Endothelial cell of umbilical vein (primary cell): ENCODE results near the gene PCDHB5. TPM values are rescaled to one million over a fixed set of nuclear protein-coding genes. Genes with fewer than 3 reads are reported as not detected.
A peak's percentile ranks its signal among the peaks of the same experiment; 100 is the strongest.

Source experiments
- BruUV-seq: library from RNA; stranded (reverse); fragments of 400-500 nt; replicated peaks from 2 replicates; lab custom pipeline; 2021; lab: Mats Ljungman, UMichigan
- CTCF ChIA-PET: fragments of 300-600, 350-600 bp; sonication (Branson Sonifier 250); formaldehyde crosslinking; loops from one replicate; lab custom pipeline; 2021; ENCODE audit warnings: antibody characterized with exemption, inconsistent platforms; lab: Charles Lee
- POLR2A ChIA-PET: fragments of 300-600, 350-600 bp; sonication (Branson Sonifier 250); formaldehyde crosslinking; loops from one replicate; lab custom pipeline; 2021; ENCODE audit warnings: antibody characterized with exemption, inconsistent platforms; lab: Charles Lee
- DNase-seq: peaks from one replicate; pipeline ENCODE4 v3.0.0-alpha.2; 2011; ENCODE audit warnings: low read depth, low spot score
- FAIRE-seq: peaks from 2 replicates; lab custom pipeline; 2011; peaks lifted over from hg19 to GRCh38; lab: Jason Lieb, UNC
- H2AFZ ChIP-seq: 2 replicates; pipeline ENCODE4 v1.6.0; 2012; ENCODE audit warnings: low read depth, low read length, control low read depth, inconsistent platforms
- H3K27ac ChIP-seq: 2 replicates; pipeline ENCODE4 v1.5.1; 2011; ENCODE audit warnings: low read depth, mild to moderate bottlenecking, control low read depth, low read length, moderate library complexity; ENCODE audit not compliant: insufficient read depth
- H3K27me3 ChIP-seq, 2 experiments: 2 replicates each; pipeline versions ENCODE4 v1.6.0 to v1.6.1; 2011; ENCODE audit warnings: low read length in 2 of 2, mixed read lengths in 1 of 2; ENCODE audit not compliant: control insufficient read depth in 2 of 2, insufficient read depth in 2 of 2
- H3K36me3 ChIP-seq, 2 experiments: 2 replicates in 1 of 2; 3 replicates in 1 of 2; pipeline ENCODE4 v1.5.1; 2011; ENCODE audit warnings: low read length in 2 of 2, mild to moderate bottlenecking in 1 of 2, moderate library complexity in 1 of 2; ENCODE audit not compliant: control insufficient read depth in 2 of 2, insufficient read depth in 2 of 2; ENCODE audit errors: extremely low read depth in 1 of 2
- H3K4me1 ChIP-seq: 3 replicates; pipeline ENCODE4 v1.5.1; 2011; ENCODE audit warnings: mild to moderate bottlenecking, low read length; ENCODE audit not compliant: control insufficient read depth, insufficient read depth; ENCODE audit errors: extremely low read depth
- H3K4me2 ChIP-seq: 2 replicates; pipeline ENCODE4 v1.6.1; 2011; ENCODE audit warnings: low read length, control low read depth, mixed read lengths; ENCODE audit not compliant: insufficient read depth
- H3K4me3 ChIP-seq, 3 experiments: fragments of 200-600 bp in 1 of 3; sonication (generic), shearing (Covaris generic) in 1 of 3; replicated peaks in 1 of 3; 2 replicates each; pipeline ENCODE4 v1.5.1; 2011 to 2016; ENCODE audit warnings: control low read depth in 3 of 3, low read length in 3 of 3, mild to moderate bottlenecking in 2 of 3, inconsistent platforms in 1 of 3, low read depth in 1 of 3, moderate library complexity in 1 of 3; ENCODE audit not compliant: insufficient read depth in 1 of 3
- H3K79me2 ChIP-seq: 2 replicates; pipeline ENCODE4 v1.6.0; 2012; ENCODE audit warnings: low read length, inconsistent platforms; ENCODE audit not compliant: control insufficient read depth, insufficient read depth
- H3K9ac ChIP-seq: replicated peaks from 2 replicates; pipeline ENCODE3; 2011; ENCODE audit warnings: low read length, control low read depth; ENCODE audit not compliant: insufficient read depth; ENCODE audit errors: extremely low read depth
- H3K9me1 ChIP-seq: replicated peaks from 3 replicates; pipeline ENCODE4 v1.6.0; 2011; ENCODE audit warnings: mild to moderate bottlenecking, low read length; ENCODE audit not compliant: control insufficient read depth, insufficient read depth; ENCODE audit errors: extremely low read depth
- H3K9me3 ChIP-seq: replicated peaks from 2 replicates; pipeline ENCODE4 v1.5.1; 2012; ENCODE audit warnings: low read length, inconsistent platforms; ENCODE audit not compliant: control insufficient read depth, insufficient read depth
- H4K20me1 ChIP-seq: replicated peaks from 2 replicates; pipeline ENCODE3; 2011; ENCODE audit warnings: mild to moderate bottlenecking, low read length; ENCODE audit not compliant: control insufficient read depth, insufficient read depth; ENCODE audit errors: extremely low read depth
- EZH2 ChIP-seq: IDR thresholded peaks from 2 replicates; pipeline ENCODE4 v1.6.1; 2012; ENCODE audit warnings: borderline replicate concordance, low read depth, mild to moderate bottlenecking, moderate library complexity, low read length, inconsistent platforms; ENCODE audit not compliant: severe bottlenecking
- FOS ChIP-seq: IDR thresholded peaks from 2 replicates; pipeline ENCODE4 v1.6.1; 2011; ENCODE audit warnings: mild to moderate bottlenecking, low read length, moderate library complexity, borderline replicate concordance; ENCODE audit not compliant: insufficient read depth
- GATA2 ChIP-seq: IDR thresholded peaks from 2 replicates; pipeline ENCODE4 v1.7.0; 2011; ENCODE audit warnings: low read depth, mild to moderate bottlenecking, moderate library complexity, mixed read lengths, low read length; ENCODE audit not compliant: insufficient read length, insufficient read depth
- JUN ChIP-seq: IDR thresholded peaks from 2 replicates; pipeline ENCODE4 v1.6.1; 2011; ENCODE audit warnings: borderline replicate concordance, low read depth; ENCODE audit not compliant: insufficient read length, insufficient read depth
- MYC ChIP-seq: IDR thresholded peaks from one replicate; pipeline ENCODE4 v1.6.1; 2011; ENCODE audit warnings: mild to moderate bottlenecking, low read depth, low read length
- POLR2A ChIP-seq: IDR thresholded peaks from 2 replicates; pipeline ENCODE4 v1.6.1; 2012; ENCODE audit warnings: low read depth, mild to moderate bottlenecking, control low read depth, low read length
- POLR2AphosphoS5 ChIP-seq: IDR thresholded peaks from 2 replicates; pipeline ENCODE4 v1.6.1; 2012; ENCODE audit warnings: low read depth, mild to moderate bottlenecking, control low read depth, low read length, moderate library complexity; ENCODE audit not compliant: insufficient read depth
- dilution Hi-C: fragments of 300-500 bp; cut with MboI; formaldehyde crosslinking; loops from one replicate; pipeline ENCODE4 v1.15.0; 2019; ENCODE audit warnings: low sequenced_read_pairs; ENCODE audit not compliant: extremely low pct_ligation_motif_present
- intact Hi-C: fragments of 100-400 bp; cut with micrococcal nuclease; formaldehyde crosslinking; loops from one replicate; pipeline ENCODE4 v1.10.0; 2022
- polyA plus RNA-seq, 4 experiments: library from polyadenylated mRNA; depleted of rRNA in 3 of 4; stranded (reverse) in 3 of 4; unstranded in 1 of 4; fragments of >200 nt; gene quantifications; 2 replicates each; pipeline versions ENCODE4 v1.2.1 to v1.2.3, GENCODE V29; 2011 to 2012; ENCODE audit warnings: missing spikeins in 1 of 4
- total RNA-seq: library from RNA; stranded (reverse); gene quantifications from 2 replicates; pipeline ENCODE4 v1.2.3, GENCODE V29; 2021
- TF ChIP-seq, protein P1 (sequence below): IDR thresholded peaks from 2 replicates; pipeline ENCODE4 v1.6.1; 2011; ENCODE audit not compliant: insufficient read depth, insufficient read length
- TF ChIP-seq, protein P2 (sequence below), 2 donors: IDR thresholded peaks; 1 replicate in 1 of 2; 2 replicates in 1 of 2; pipeline ENCODE4 v1.5.1; 2011; ENCODE audit warnings: low read length in 2 of 2, mild to moderate bottlenecking in 2 of 2, moderate library complexity in 2 of 2, control low read depth in 1 of 2, inconsistent platforms in 1 of 2, low read depth in 1 of 2; ENCODE audit not compliant: insufficient read depth in 1 of 2; ENCODE audit errors: extremely low read depth in 1 of 2

PCDHB5 gene
- total and polyA plus RNA-seq, 2 donors (not counting 3 experiments of a cell fraction or from before 2014, with no cell fraction given): 0.27 to 0.80 TPM

DNA sequence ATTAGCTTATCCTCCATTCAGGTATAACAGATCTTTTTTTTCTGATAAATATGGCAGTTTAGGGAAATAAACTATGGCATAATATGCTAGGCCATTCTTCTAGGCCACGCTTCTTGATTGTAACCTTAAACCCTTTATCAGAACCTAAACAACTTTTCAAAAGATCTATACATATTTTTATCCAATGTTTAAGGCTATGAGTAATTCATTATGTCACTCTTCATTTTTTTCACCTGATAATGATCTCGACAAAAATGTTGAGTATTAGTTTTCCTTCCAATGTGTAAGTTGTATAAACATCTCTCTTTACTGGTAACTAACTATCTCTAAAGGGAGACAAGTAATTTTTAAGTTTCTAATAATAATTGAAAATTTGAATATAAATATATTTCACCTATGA lies 15.8 kb upstream of the PCDHB5 start:
- Histone ChIP-seq H3K4me2 (no peak overlapping the region), H2AFZ (no peak overlapping the region), H3K4me1 (no peaks in the 10 kb centered on the region), H3K27ac (no peak overlapping the region), H3K9me3 (no peaks in the 10 kb centered on the region), H3K27me3 (no peaks in the 10 kb centered on the region), H3K9ac (no peak overlapping the region), H4K20me1 (no peaks in the 10 kb centered on the region), H3K4me3 (no peak overlapping the region), H3K79me2 (no peaks in the 10 kb centered on the region), H3K36me3 (no peaks in the 10 kb centered on the region), H3K9me1 (no peaks in the 10 kb centered on the region)
- no peak for TF ChIP-seq EZH2
- TF ChIP-seq, protein P1, sequence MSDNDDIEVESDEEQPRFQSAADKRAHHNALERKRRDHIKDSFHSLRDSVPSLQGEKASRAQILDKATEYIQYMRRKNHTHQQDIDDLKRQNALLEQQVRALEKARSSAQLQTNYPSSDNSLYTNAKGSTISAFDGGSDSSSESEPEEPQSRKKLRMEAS: no peak
- TF ChIP-seq GATA2: no peak
- TF ChIP-seq JUN: no peak
- TF ChIP-seq MYC: no peak
- TF ChIP-seq POLR2A: no peak
- TF ChIP-seq FOS: no peak
- dilution Hi-C loops (no loop called here), intact Hi-C loops (no loop called here)
- ChIA-PET CTCF (no interaction called here), POLR2A (no interaction called here)
- FAIRE-seq: no peak
- DNase-seq: no peak
- no TSS peak for BruUV-seq

DNA sequence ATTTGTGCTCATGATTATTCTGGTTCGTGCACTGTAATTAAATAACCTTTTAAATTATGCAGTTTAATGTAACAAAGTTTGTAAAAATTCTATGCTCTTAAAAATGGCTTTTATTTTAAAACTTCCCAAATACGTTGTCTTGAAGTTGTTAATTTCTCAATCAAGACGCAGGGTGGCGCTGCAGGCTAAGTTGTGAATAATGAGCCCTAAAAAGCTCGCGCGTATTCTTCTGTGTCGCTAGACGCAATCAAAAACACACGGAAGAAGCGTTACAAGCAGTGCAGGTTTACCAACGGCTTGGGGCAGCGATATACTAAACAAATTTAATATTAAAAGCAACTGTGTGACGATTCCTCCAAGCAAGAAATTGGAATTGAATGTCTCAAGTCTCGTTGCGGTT lies 13.4 kb upstream of the PCDHB5 start, which contains the start of gene PCDHB4:
Gene PCDHB4, plus strand, starts transcription at position 256 of the 400 bp plus-strand sequence. CDS start 181 bp downstream, outside the sequence.
- ChIA-PET CTCF (interaction anchor here (0.7 to 0.8 kb wide), 2 partner anchors 32 to 56 kb away, joined by 3 read pairs; partner anchors contain the start of gene PCDHB8), POLR2A (no interaction called here)
- BruUV-seq: no TSS peak
- TF ChIP-seq FOS: no peak
- TF ChIP-seq, protein P1: no peak
- no peak for TF ChIP-seq JUN
- TF ChIP-seq, protein P2, sequence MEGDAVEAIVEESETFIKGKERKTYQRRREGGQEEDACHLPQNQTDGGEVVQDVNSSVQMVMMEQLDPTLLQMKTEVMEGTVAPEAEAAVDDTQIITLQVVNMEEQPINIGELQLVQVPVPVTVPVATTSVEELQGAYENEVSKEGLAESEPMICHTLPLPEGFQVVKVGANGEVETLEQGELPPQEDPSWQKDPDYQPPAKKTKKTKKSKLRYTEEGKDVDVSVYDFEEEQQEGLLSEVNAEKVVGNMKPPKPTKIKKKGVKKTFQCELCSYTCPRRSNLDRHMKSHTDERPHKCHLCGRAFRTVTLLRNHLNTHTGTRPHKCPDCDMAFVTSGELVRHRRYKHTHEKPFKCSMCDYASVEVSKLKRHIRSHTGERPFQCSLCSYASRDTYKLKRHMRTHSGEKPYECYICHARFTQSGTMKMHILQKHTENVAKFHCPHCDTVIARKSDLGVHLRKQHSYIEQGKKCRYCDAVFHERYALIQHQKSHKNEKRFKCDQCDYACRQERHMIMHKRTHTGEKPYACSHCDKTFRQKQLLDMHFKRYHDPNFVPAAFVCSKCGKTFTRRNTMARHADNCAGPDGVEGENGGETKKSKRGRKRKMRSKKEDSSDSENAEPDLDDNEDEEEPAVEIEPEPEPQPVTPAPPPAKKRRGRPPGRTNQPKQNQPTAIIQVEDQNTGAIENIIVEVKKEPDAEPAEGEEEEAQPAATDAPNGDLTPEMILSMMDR (IDR thresholded peaks at IDR 0.05; ENCODE audit: extremely low read depth in 1 of 2, insufficient read depth in 1 of 2, low read depth in 1 of 2, low read length in 2 of 2): no peak
- no peak for TF ChIP-seq MYC
- TF ChIP-seq POLR2A: no peak
- TF ChIP-seq POLR2AphosphoS5: no peak
- TF ChIP-seq GATA2: no peak
- TF ChIP-seq EZH2: no peak
- Histone ChIP-seq H3K9me1 (no peaks in the 10 kb centered on the region), H3K4me2 (no peak within 1 kb of the TSS), H3K27me3 (no peaks in the 10 kb centered on the region), H3K79me2 (no peaks in the 10 kb centered on the region), H2AFZ (no peak within 1 kb of the TSS), H3K4me1 (no peaks in the 10 kb centered on the region), H4K20me1 (no peaks in the 10 kb centered on the region), H3K9ac (no peak within 1 kb of the TSS), H3K36me3 (no peaks in the 10 kb centered on the region), H3K9me3 (no peaks in the 10 kb centered on the region), H3K4me3 (no peak within 1 kb of the TSS), H3K27ac (no peak within 1 kb of the TSS)
- intact Hi-C loops: no loop called here
- peak; percentile 8 for DNase-seq
- dilution Hi-C loops: no loop called here
- FAIRE-seq: no peak
